Mucosa of rectum (tissue), 2 donors: ENCODE data around the gene GRM7.

Experiments used
- H3K27ac ChIP-seq, 2 donors: one replicate each; pipeline ENCODE4 v1.7.0; 2013; ENCODE audit warnings: inconsistent platforms in 2 of 2, low read depth in 2 of 2, low read length in 2 of 2
- H3K27me3 ChIP-seq, 2 donors: one replicate each; pipeline ENCODE4 v1.7.0; 2013; ENCODE audit warnings: low read length in 2 of 2; ENCODE audit not compliant: control insufficient read depth in 2 of 2, insufficient read depth in 2 of 2
- H3K36me3 ChIP-seq, 2 donors: one replicate each; pipeline ENCODE4 v1.7.0; 2013; ENCODE audit warnings: low read length in 2 of 2; ENCODE audit not compliant: control insufficient read depth in 2 of 2, insufficient read depth in 2 of 2
- H3K4me1 ChIP-seq, 2 donors: one replicate each; pipeline ENCODE4 v1.7.0; 2013; ENCODE audit warnings: low read length in 2 of 2, mild to moderate bottlenecking in 1 of 2; ENCODE audit not compliant: control insufficient read depth in 2 of 2, insufficient read depth in 2 of 2
- H3K4me3 ChIP-seq, 2 donors: one replicate each; pipeline ENCODE4 v1.7.0; 2013; ENCODE audit warnings: low read length in 2 of 2
- H3K9ac ChIP-seq, 2 donors: one replicate each; pipeline ENCODE4 v1.7.0; 2013; ENCODE audit warnings: low read length in 2 of 2, low read depth in 1 of 2, mild to moderate bottlenecking in 1 of 2
- H3K9me3 ChIP-seq, 2 donors: one replicate each; pipeline ENCODE4 v1.7.0; 2013; ENCODE audit warnings: low read length in 2 of 2; ENCODE audit not compliant: control insufficient read depth in 2 of 2
- donor health status: healthy.
- donor health status: Normal muscosa, but diverticular disease.

GRM7 gene

DNA sequence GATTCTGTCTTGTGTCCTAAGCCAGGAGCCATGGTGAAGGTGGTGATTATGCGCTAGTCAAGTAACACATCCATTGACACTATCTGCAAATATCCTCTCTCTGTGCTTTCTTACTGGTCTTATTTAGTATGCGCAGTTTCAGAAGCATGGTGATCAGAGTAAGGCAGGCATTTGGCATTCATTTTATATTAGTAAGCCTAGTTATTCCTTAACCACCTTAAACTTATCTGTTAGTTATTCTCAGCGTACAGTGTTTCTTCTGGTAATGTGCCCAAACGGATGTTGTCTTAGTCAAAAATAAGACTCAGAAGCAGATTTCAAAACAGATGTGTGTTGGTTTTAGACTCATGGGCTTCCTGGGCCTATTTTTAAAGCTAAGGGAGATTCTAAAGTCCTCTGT, 329.2 kb downstream of the GRM7 start:
- H3K27ac ChIP-seq = no peak overlapping the region
- H3K9me3 ChIP-seq = no peaks in the 10 kb centered on the region
- no peak overlapping the region for H3K4me3 ChIP-seq
- no peaks in the 10 kb centered on the region for H3K4me1 ChIP-seq
- no peaks in the 10 kb centered on the region for H3K27me3 ChIP-seq
- no peak overlapping the region for H3K9ac ChIP-seq
- H3K36me3 ChIP-seq = no peaks in the 10 kb centered on the region

DNA sequence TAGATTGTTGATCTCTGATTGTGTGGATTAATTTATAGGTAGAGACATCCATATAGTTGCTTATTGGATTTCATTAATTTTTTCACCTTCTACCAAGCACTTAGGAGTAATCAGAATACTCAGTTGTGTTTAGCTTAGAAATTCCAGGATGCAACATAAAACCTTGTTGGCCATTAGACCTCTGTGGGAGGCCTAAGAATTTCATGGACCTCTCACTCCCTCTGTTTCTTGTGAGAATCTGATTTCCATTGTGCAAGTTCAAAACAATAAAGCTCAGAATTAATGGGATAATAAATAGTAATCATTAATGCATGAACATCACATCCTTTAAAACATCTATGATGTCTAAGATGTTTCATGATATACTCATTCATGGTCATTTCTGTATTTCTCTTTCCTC, 332.4 kb downstream of the GRM7 start:
- H3K27me3 ChIP-seq = no peaks in the 10 kb centered on the region
- H3K27ac ChIP-seq = no peak overlapping the region
- no peaks in the 10 kb centered on the region for H3K36me3 ChIP-seq
- no peak overlapping the region for H3K9ac ChIP-seq
- H3K9me3 ChIP-seq = no peaks in the 10 kb centered on the region
- H3K4me1 ChIP-seq = no peaks in the 10 kb centered on the region
- H3K4me3 ChIP-seq = no peak overlapping the region

DNA sequence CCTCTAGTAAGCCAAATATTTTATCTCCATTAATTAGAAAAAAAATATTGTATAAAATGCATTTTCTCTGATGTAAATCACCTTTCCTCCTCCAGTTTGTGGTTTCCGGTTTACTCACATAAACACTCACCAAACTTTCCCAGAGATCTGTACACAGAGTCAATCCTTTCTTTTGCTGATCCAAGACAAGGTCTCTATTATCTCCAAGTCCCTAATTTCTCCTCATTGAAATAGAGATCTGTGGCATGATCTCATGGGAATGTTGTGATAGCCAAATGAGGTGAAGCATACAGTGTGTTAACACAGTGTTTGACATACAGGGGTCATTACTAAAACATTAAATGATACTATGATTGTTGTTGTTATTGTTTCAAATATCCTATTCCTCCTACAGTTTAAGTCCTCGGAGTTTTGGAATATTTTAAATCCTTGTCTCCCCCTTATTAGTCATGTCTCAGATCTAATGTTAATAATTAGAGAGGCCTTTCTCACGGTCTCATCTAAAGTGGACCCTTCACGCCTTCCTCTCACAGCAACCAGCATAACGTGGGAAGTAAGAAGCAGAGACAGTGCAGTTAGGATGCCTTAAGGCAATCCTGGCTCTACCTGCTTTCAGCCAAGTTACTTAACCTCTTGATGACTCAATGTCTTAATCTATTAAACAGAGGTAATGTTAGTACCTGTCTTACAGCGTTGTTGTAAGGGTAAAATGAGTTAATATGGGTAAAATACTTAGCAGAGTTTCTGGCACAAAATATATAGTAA, 333.3 kb downstream of the GRM7 start:
- no peak overlapping the region for H3K4me3 ChIP-seq
- no peak overlapping the region for H3K9ac ChIP-seq
- no peaks in the 10 kb centered on the region for H3K4me1 ChIP-seq
- H3K27ac ChIP-seq = no peak overlapping the region
- H3K9me3 ChIP-seq = peaks cover 0 to 3% of the 10 kb centered on the region in 2 donors
- H3K36me3 ChIP-seq = no peaks in the 10 kb centered on the region
- no peaks in the 10 kb centered on the region for H3K27me3 ChIP-seq

DNA sequence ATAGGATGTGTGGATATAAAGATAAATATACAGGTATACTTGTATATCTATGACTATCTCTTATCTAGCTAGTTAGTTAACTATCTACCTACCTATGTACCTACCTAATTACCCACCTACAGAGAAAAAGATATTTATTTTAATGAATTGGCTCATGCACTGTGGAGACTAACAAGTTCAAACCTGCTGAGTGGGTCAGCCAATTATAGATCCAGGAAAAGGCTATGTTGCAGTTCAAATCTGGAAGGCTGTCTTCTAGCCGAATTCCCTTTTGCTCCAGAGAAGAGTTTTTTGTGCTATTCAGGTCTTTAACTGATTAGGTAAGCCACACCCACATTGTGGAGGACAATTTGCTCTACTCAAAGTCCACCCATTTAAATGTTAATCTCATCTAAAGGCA, 335.0 kb downstream of the GRM7 start:
- no peak overlapping the region for H3K27ac ChIP-seq
- H3K4me3 ChIP-seq = no peak overlapping the region
- H3K36me3 ChIP-seq = no peaks in the 10 kb centered on the region
- H3K27me3 ChIP-seq = no peaks in the 10 kb centered on the region
- H3K9ac ChIP-seq = no peak overlapping the region
- peaks cover 0 to 3% of the 10 kb centered on the region in 2 donors for H3K9me3 ChIP-seq
- no peaks in the 10 kb centered on the region for H3K4me1 ChIP-seq

DNA sequence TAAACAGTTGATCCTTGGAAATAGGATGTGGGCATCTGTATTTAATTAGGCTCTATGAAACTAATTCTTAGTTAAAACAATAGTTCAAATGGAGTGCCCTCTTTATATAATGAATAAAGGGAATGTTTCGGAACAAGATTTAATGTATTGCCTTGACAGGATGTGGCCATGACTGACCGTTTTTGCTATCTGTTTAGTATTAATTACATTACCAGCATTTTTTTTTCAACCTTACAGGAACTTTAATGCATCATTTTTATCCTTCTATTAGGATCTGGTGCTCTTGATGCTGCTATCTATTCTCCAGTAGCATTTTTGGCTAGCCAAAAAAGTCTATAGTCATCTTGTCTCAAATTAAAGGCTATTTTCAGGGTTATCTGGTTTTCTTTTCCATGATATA, 340.9 kb downstream of the GRM7 start:
- Histone ChIP-seq H3K36me3 (no peaks in the 10 kb centered on the region), H3K9me3 (peaks cover 0 to 3% of the 10 kb centered on the region in 2 donors), H3K4me3 (no peak overlapping the region), H3K27me3 (no peaks in the 10 kb centered on the region), H3K4me1 (no peaks in the 10 kb centered on the region), H3K9ac (no peak overlapping the region), H3K27ac (no peak overlapping the region)

DNA sequence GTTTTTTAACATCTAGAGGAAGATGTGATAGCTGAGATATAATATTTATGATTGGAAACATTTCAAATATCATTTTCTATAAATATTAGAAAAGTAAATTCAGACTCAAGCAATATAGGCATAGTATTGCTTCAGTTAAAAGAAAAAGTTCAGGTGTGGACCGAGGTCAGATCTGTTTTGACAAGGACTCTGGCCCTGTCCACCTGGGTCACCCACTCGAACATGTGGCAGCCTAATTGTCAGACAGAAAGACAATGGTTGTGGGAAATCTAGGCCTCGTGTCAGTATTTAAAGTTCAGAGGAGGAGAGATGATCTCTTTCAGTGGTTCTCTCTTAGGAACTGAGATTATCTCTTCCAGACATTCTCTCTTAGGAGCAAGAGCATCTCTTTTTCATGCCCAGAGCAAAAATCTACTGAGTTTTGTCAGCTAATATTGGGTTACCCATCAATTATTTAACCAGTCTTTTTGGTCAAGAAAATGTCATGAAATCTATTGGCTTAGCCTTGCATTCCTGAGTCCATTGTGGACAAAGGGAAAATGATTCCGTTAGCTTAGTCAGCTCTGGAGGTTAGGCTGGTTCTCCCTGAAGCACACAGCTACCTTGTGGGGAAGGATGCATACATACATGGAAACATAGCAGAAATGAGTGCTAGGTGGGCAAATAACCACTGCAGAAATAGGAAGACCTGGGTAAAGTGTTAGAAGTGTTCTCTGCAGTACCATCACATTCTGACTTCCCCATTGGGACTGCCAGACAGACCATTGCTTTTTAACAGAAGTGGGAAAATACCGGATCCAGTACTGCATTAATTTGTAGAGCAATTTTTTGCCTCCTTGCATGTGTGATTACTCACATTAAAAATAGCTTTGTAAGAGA, 343.3 kb downstream of the GRM7 start:
- no peak overlapping the region for H3K27ac ChIP-seq
- H3K9ac ChIP-seq = no peak overlapping the region
- no peaks in the 10 kb centered on the region for H3K9me3 ChIP-seq
- H3K36me3 ChIP-seq = no peaks in the 10 kb centered on the region
- H3K4me3 ChIP-seq = no peak overlapping the region
- no peaks in the 10 kb centered on the region for H3K4me1 ChIP-seq
- H3K27me3 ChIP-seq = no peaks in the 10 kb centered on the region

DNA sequence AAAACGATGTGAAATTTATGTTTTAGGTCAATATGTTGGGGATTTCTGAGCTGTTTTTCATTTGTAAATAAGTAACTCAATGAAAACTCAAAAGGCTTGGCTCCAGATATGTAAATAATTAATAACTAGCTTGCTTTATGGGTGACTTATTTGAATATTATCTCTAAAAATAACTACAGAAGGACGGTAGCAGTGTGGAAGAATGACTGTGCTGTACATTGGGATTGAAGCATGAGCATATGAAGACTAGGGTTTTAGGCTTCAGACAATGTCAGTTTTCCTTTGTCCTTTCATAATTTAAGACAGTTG, 343.9 kb downstream of the GRM7 start:
- H3K36me3 ChIP-seq = no peaks in the 10 kb centered on the region
- no peak overlapping the region for H3K27ac ChIP-seq
- H3K9me3 ChIP-seq = no peaks in the 10 kb centered on the region
- no peaks in the 10 kb centered on the region for H3K4me1 ChIP-seq
- no peak overlapping the region for H3K4me3 ChIP-seq
- no peak overlapping the region for H3K9ac ChIP-seq
- no peaks in the 10 kb centered on the region for H3K27me3 ChIP-seq

DNA sequence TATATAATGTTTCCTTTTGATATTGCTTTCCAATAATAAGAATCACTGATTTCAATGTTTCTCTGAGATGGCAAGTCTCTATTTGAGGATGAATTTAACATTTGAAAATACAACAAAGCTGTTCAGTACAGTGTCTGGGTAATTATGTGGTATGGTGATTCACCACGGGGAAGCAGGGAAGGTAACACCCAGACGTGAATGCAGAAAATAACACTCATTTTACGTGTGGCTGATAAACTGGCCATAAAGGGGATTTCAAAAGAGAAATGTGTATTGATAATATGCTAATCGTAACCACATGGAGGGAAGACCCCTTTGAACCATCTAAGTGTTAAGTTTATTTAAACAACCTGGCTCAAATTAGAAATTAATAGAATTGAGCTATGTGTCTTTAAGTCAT, 344.6 kb downstream of the GRM7 start:
- H3K36me3 ChIP-seq = no peaks in the 10 kb centered on the region
- no peaks in the 10 kb centered on the region for H3K9me3 ChIP-seq
- no peaks in the 10 kb centered on the region for H3K4me1 ChIP-seq
- H3K9ac ChIP-seq = no peak overlapping the region
- no peak overlapping the region for H3K27ac ChIP-seq
- no peaks in the 10 kb centered on the region for H3K27me3 ChIP-seq
- peak overlapping the region; percentile 9 to 60 for H3K4me3 ChIP-seq

DNA sequence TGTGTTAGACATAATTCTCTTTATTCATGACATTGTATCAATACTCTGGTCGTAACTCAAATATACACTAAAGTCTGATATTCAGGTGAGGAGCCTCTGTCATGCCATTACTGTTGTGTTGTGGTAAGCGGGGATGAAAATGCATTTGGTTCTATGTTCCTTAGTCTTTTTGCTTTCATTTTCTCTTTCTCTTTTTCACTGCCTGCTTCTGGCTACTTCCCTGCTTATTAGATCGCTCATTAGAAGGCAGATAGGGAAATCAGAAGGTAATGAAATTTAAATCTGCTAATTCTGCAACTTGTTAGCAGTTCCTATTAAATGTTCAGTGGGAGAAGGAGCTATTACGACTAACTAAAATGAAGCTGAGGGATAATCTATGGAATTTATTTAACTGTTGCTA, 345.0 kb downstream of the GRM7 start:
- H3K27ac ChIP-seq = no peak overlapping the region
- peak overlapping the region; percentile 9 to 60 for H3K4me3 ChIP-seq
- no peaks in the 10 kb centered on the region for H3K36me3 ChIP-seq
- no peak overlapping the region for H3K9ac ChIP-seq
- no peaks in the 10 kb centered on the region for H3K27me3 ChIP-seq
- no peaks in the 10 kb centered on the region for H3K4me1 ChIP-seq
- H3K9me3 ChIP-seq = no peaks in the 10 kb centered on the region

DNA sequence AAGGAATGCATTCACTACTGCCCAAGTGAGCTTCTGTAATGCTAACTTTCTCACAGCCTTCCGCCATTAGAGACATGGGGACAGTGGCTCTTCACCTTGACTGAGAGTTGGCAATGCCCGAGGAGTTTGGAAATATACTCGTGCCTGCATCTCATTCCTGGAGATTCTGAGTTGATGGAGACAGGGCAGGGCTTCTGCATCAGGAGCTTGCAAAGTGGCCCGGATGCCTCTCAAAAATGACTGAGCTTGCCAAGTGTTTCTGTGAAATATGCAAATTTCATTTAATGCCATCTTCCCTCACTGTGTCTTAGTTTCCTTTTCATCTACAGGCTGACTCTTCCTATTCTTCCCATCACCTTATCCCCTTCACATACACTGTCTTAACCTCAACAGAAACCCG, 346.2 kb downstream of the GRM7 start:
- no peaks in the 10 kb centered on the region for H3K9me3 ChIP-seq
- no peaks in the 10 kb centered on the region for H3K27me3 ChIP-seq
- no peak overlapping the region for H3K4me3 ChIP-seq
- H3K9ac ChIP-seq = no peak overlapping the region
- no peaks in the 10 kb centered on the region for H3K4me1 ChIP-seq
- H3K36me3 ChIP-seq = no peaks in the 10 kb centered on the region
- no peak overlapping the region for H3K27ac ChIP-seq
